HG03159 (cell line): ENCODE data around the gene BGLAP.
"Not testable (repeated sequence)": the region's sequence is repeated elsewhere in the genome, so short reads cannot be mapped to it uniquely, and the experiment has no call there.

Source experiments
- ATAC-seq: cut with Tn5 transposase; IDR thresholded peaks from one replicate; pipeline ENCODE4 v1.9.1; 2021; ENCODE audit warnings: mild to moderate bottlenecking, moderate library complexity; ENCODE audit not compliant: unreplicated experiment

Gene BGLAP

GRCh38 chr1:156241926-156242325 lies at the start of gene BGLAP:
Gene BGLAP, plus strand, starts transcription at chr1:156242184. Its CDS starts 48 bp downstream, at chr1:156242232.
- no peak for ATAC-seq

GRCh38 chr1:156193208-156193487 lies 48.8 kb upstream of the BGLAP start:
- ATAC-seq, result no peak

- peak; percentile 91 for ATAC-seq
These were observed 48.3 kb upstream of the BGLAP start, which contains the start of gene SLC25A44 for GRCh38 chr1:156193488-156194299. Gene SLC25A44, plus strand, starts transcription at chr1:156194104. Its CDS starts 5,744 bp downstream, at chr1:156199848.

DNA sequence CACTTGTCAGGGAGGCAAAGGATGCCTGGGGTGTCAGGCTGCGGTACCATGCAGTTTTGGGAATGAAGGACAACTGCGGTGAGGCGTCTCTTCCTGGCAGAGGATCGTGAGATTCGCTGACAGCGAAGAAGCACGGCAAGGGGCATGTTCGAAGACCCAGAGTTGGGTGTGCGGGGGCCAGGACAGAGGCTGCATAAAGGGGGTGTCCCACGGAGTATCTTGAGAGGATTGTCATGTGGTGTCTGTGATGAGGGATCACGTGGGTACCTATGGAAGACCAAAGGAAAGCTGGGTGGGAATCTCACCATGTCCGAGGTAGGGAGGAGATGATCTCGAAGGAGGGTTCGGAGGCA lies 47.7 kb upstream of the BGLAP start:
- ATAC-seq, result no peak

DNA sequence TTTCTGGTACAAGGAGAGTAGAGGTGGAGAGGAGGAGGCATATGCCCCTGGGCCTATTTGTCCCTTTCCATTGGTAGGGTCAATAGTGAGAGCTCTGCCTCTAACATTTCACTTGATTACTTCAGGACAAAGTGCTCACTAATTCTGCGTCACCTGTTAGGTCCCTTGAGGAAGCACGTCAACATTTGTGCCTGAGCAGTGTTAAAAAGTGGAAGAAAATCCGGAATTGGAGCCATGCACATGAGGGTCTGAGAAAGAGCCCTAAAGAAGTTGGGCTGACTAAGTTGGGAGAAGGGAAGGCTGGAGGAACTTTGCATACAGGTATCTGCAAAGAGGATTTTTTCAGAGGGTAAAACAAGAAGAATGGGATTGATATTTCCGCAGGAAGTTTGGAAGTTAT lies 46.1 kb upstream of the BGLAP start:
- no peak for ATAC-seq

GRCh38 chr1:156196445-156196844 lies 45.5 kb upstream of the BGLAP start:
- ATAC-seq, result no peak

GRCh38 chr1:156198831-156199349 lies 43.1 kb upstream of the BGLAP start:
- no peak for ATAC-seq

- no peak for ATAC-seq
These were observed 41.9 kb upstream of the BGLAP start for GRCh38 chr1:156200044-156200443.

DNA sequence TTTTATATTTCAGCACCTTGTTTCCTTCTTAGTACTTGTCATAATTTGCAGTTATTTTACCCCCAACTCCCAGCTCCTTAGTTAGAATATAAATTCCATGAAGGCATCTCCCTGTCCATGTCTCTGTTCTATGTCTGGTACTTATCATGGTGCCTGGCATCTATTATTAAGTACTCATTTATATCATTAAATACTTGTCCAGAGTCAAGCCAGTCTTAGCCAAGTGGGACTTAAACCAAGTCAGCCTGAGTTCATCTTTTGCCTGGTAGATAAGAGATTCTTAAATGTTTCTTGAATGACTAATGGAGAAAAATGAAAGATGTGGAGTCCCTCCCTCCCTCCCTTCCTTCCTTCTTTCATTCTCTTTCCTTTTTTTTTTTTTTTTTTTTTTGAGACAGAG lies 38.7 kb upstream of the BGLAP start:
- no peak for ATAC-seq

DNA sequence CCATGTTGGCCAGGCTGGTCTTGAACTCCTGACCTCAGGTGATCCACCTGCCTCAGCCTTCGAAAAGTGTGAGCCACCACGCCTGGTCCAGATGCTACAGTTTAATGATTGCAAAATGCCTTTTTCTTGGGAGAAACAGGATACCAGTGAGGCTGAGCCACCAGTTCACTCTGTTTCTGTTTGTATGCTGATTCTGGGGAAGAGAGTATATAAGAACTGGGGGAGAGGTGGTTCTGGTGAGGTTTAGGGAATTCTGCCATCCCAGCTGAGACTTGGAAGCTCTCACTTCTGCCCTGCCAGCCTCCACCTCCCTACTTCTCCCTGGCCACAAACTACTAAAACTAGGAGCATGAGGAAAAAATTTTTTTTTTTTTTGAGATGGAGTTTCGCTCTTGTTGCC lies 37.3 kb upstream of the BGLAP start:
- ATAC-seq, result no peak

DNA sequence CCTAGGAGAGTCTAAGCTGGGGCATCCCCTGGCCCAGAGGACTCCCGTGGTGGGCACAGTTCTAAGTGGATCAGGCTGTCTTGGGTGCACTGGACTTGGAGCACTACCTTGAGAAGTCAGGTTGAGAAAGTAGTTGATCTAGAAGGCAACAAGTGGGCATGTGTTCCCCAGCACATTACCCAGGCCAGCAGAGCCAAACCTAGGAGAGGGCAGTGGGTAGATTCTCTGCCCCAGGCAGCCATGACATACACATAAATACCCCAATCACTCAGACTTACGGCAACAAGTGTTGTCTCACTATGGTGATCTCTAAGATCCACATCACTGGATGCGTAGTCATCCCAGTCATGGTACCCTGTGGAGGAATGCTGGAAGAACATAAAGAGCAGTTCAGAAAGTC lies 30.7 kb upstream of the BGLAP start:
- no peak for ATAC-seq

DNA sequence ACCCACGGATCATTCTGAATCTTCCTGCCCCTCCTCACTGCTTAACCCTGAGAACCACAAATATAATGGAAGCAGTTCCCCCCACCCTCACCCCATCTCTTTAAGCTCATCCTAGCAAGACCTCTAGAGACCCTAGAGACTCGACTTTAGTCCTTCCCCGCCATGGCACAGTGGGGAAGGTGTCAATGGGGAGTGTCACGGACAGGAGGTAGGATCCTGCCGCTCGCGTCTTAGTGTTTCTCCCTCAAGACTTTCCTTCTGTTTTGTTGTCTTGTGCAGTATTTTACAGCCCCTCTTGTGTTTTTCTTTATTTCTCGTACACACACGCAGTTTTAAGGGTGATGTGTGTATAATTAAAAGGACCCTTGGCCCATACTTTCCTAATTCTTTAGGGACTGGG lies 29.9 kb upstream of the BGLAP start:
- ATAC-seq, result no peak

DNA sequence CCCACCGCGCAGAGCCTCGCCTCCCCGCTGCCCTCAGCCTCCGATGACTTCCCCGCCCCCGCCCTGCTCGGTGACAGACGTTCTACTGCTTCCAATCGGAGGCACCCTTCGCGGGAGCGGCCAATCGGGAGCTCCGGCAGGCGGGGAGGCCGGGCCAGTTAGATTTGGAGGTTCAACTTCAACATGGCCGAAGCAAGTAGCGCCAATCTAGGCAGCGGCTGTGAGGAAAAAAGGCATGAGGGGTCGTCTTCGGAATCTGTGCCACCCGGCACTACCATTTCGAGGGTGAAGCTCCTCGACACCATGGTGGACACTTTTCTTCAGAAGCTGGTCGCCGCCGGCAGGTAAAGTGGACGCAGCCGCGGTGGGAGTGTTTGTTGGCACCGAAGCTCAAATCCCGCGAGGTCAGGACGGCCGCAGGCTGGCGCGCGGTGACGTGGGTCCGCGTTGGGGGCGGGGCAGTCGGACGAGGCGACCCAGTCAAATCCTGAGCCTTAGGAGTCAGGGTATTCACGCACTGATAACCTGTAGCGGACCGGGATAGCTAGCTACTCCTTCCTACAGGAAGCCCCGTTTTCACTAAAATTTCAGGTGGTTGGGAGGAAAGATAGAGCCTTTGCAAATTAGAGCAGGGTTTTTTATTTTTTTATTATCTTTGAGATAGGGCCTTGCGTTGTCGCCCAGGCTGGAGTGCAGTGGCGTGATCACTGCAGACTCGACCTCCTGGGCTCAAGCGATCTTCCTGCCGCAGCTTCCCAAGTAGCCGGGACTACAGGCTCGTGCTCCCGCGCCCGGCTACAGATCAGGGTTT lies 28.9 kb upstream of the BGLAP start, which contains the start of gene PMF1:
Gene PMF1, plus strand, starts transcription at position 175 of the 811 bp plus-strand sequence. Its CDS starts 9 bp downstream, at position 184.
- ATAC-seq, result peak; percentile 91

DNA sequence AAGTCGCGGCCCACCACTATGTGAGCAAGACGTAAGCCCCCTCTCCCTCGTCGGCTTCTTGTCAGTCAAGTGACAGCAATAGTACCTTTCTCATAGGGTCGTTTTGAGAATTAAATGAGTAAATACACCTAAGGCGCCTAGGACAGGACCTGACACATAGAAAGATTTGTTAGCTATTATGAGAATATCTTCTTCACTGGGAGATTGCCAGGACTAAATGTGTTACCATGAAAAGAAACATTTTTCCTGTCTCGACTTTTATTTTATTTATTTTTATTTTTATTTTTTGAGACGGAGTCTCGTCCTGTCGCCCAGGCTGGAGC lies 28.4 kb upstream of the BGLAP start:
- no peak for ATAC-seq

DNA sequence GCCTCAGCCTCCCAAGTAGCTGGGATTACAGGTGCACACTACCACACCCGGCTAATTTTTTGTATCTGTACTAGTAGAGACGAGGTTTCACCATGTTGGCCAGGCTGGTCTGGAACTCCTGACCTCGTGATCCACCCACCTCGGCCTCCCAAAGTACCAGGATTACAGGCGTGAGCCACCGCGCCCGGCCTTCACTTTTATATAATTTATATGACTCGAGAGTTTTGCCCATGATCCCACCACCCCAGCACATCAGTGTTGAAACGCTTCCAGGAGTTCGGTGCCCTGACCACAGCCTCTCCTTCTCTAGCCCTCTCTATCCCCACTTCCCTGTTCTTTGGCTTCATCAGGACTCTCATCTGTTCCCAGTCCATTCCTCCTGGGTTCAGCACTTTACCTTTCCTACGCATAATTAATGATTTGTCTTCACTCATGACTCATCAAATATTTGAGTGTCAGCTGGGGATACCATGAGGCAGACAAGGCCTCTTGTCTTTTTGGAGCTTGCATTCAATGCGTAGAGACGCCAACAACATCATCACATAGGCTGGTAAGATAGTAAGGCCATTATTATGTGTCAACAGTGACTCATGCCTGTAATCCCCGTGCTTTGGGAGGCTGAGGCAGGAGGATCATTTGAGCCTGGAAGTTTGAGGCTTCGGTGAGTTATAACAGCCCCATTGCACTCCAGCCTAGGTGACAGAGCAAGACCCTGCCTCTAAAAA lies 27.8 kb upstream of the BGLAP start:
- no peak for ATAC-seq

DNA sequence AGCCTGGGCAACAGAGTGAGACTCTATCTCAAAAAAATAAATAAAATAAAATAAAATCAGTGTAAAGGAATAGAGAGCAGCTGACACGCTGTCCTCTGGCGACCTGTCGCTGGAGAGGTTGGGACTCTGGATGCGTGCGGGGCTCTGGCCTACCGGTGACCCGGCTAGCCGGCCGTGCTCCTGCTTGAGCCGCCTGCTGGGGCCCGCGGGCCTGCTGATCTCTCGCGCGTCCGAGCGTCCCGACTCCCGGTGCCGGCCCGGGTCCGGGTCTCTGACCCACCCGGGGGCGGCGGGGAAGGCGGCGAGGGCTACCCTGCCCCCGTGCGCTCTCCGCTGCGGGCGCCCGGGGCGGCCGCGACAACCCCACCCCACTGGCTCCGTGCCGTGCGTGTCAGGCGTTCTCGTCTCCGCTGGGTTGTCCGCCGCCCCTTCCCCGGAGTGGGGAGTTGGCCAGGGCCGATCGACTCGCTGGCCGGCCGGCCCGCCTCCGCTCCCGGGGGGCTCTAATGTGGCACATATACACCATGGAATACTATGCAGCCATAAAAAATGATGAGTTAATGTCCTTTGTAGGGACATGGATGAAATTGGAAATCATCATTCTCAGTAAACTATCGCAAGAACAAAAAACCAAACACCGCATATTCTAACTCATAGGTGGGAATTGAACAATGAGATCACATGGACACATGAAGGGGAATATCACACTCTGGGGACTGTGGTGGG lies 25.5 kb upstream of the BGLAP start:
- not testable (repeated sequence) for ATAC-seq

DNA sequence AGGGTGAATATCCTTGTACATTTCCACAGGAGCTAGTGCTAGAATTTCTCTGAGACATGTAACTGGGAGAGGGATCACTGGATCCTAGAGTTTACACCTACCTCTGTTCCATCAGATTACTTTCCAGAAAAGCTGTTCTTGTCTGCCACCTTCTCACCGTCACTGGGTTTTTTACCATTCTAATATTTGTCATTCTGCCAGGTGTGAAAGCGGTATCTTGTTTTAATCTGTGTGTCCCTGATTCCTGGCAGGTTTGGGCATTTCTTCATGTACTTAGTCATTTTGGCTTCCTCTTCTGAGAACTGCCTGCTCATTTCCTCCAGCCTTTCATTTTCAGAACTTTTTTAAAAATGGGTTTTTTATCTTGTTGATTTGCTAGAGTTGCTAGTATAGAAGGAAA lies 24.1 kb upstream of the BGLAP start:
- ATAC-seq, result no peak

GRCh38 chr1:156220226-156220625 lies 21.8 kb upstream of the BGLAP start:
- ATAC-seq, result no peak

GRCh38 chr1:156221986-156222692 lies 19.8 kb upstream of the BGLAP start:
- ATAC-seq, result no peak

GRCh38 chr1:156225677-156226014 lies 16.3 kb upstream of the BGLAP start:
- no peak for ATAC-seq
